ENCODE results near the gene INSYN2B. TPM values are rescaled to one million over a fixed set of nuclear protein-coding genes. Genes with fewer than 3 reads are reported as not detected.

The INSYN2B gene
- total and polyA plus RNA-seq, 2 of the 8 experiments (the other 6 are each of a cell fraction or from before 2014, with no cell fraction given): not detected

- H4K91ac ChIP-seq (replicated peaks; ENCODE audit: insufficient read length, low read length): no peak overlapping the region
- H4K8ac ChIP-seq (ENCODE audit: extremely low read depth, insufficient read depth, low read length): no peak overlapping the region
- H3K4me1 ChIP-seq (replicated peaks in 1 of 4; ENCODE audit: control insufficient read depth in 3 of 4, insufficient read depth in 4 of 4, low read length in 3 of 4): peaks cover 0 to 3% (median 0%) of the 10 kb centered on the region in 4 experiments; a peak in 1 of 7 replicates
- no peak overlapping the region for H3K27ac ChIP-seq (ENCODE audit: low read depth, low read length)
- no peak for FAIRE-seq
- H3K36me3 ChIP-seq (ENCODE audit: control insufficient read depth in 2 of 4, insufficient read depth in 4 of 4, low read length in 3 of 4): no peaks in the 10 kb centered on the region
- H2BK12ac ChIP-seq (ENCODE audit: low read depth, low read length): no peak overlapping the region
- H3K79me2 ChIP-seq (ENCODE audit: control insufficient read depth in 1 of 2, insufficient read depth in 2 of 2, low read length in 2 of 2): no peaks in the 10 kb centered on the region
- H3K27me3 ChIP-seq (replicated peaks in 1 of 4; ENCODE audit: control insufficient read depth in 3 of 4, extremely low read depth in 1 of 4, insufficient read depth in 3 of 4, low read length in 3 of 4): no peaks in the 10 kb centered on the region
- H3K4me2 ChIP-seq (ENCODE audit: insufficient read depth in 1 of 2, low read depth in 2 of 2, low read length in 2 of 2): no peak overlapping the region
- H3K23ac ChIP-seq (ENCODE audit: insufficient read length): no peak overlapping the region
- no peak overlapping the region for H3K56ac ChIP-seq (replicated peaks; ENCODE audit: insufficient read length, low read depth, low read length)
- 89% methylated on average over 7 of the region's 7 CpGs; no CpG with 5 or more reads in 1 of the 2 experiments for WGBS, 2 experiments (ENCODE audit: extremely low coverage in 1 of 2, insufficient coverage in 1 of 2, insufficient read length in 1 of 2, insufficient replicate concordance in 2 of 2, low coverage in 1 of 2, low lambda C conversion rate in 2 of 2, missing lambda C conversion rate in 1 of 2)
- no peak overlapping the region for H3K4ac ChIP-seq (replicated peaks; ENCODE audit: insufficient read length, low read depth, low read length)
- H3K4me3 ChIP-seq (ENCODE audit: extremely low read depth in 1 of 4, insufficient read depth in 2 of 4, low read depth in 3 of 4, low read length in 4 of 4): no peak overlapping the region
- H2BK5ac ChIP-seq (ENCODE audit: low read depth, low read length): no peak overlapping the region
- no peak overlapping the region for H3K14ac ChIP-seq (ENCODE audit: insufficient read length)
- ChIA-PET POLR2A (ENCODE audit: partially characterized antibody) (interaction anchor here (0.8 kb wide), 1 partner anchor 13 kb away, joined by 3 read pairs; no protein-coding TSS in a partner anchor), CTCF (ENCODE audit: partially characterized antibody) (no interaction called here)
- no peaks in the 10 kb centered on the region for H3K9me3 ChIP-seq (ENCODE audit: insufficient read depth in 2 of 2, low read depth in 1 of 2, low read length in 1 of 2)
- no peak overlapping the region for H4K5ac ChIP-seq (ENCODE audit: insufficient read length, low read depth, low read length)
- TF ChIP-seq BACH1 (IDR thresholded peaks at IDR 0.05; ENCODE audit: low read length): no peak
- no peak for TF ChIP-seq CBX5 (IDR thresholded peaks at IDR 0.05; ENCODE audit: low read depth, low read length)
- TF ChIP-seq GABPA (IDR thresholded peaks at IDR 0.05; ENCODE audit: borderline replicate concordance, insufficient read depth, low read length): no peak
- no peak for TF ChIP-seq SP2 (IDR thresholded peaks at IDR 0.05; ENCODE audit: low read length)
- no peak for TF ChIP-seq RAD21 (IDR thresholded peaks at IDR 0.05 in 1 of 2, conservative IDR thresholded peaks at IDR 0.05 in 1 of 2; ENCODE audit: low read depth in 2 of 2, low read length in 2 of 2)
- H3K79me1 ChIP-seq (ENCODE audit: low read depth, low read length): no peaks in the 10 kb centered on the region
- no peak overlapping the region for H3K9ac ChIP-seq (replicated peaks in 1 of 4; ENCODE audit: extremely low read depth in 1 of 4, low read depth in 3 of 4, low read length in 3 of 4)
- no peaks in the 10 kb centered on the region for H3K23me2 ChIP-seq (ENCODE audit: low read depth, low read length)
- H2BK120ac ChIP-seq (replicated peaks; ENCODE audit: low read depth, low read length): no peak overlapping the region
- H2BK20ac ChIP-seq (ENCODE audit: low read length): no peak overlapping the region
- H2AK5ac ChIP-seq (ENCODE audit: low read depth, low read length): no peak overlapping the region
- H2BK15ac ChIP-seq (ENCODE audit: low read length): no peak overlapping the region
- H2AFZ ChIP-seq (ENCODE audit: low read length): no peak overlapping the region
- DNase-seq (ENCODE audit: low read depth in 1 of 2, low spot score in 2 of 2): no peak
- H3K18ac ChIP-seq (ENCODE audit: extremely low read depth, low read length): no peak overlapping the region
- H4K20me1 ChIP-seq (replicated peaks in 1 of 2; ENCODE audit: control insufficient read depth in 1 of 2, insufficient read depth in 2 of 2, low read length in 2 of 2): no peaks in the 10 kb centered on the region
Observed at GRCh38 chr5:169933616-169934015, 46.7 kb downstream of the INSYN2B start.
